NB4 (cell line): ENCODE data around the gene ADAMTSL3.

Experiments
- DNase-seq: peaks from one replicate; pipeline ENCODE4 v3.0.0; 2010; ENCODE audit warnings: low read depth
- H3K4me3 ChIP-seq: one replicate; pipeline ENCODE4 v1.5.1; 2011; ENCODE audit warnings: mild to moderate bottlenecking, low read depth, low read length, moderate library complexity
- CTCF ChIP-seq: IDR thresholded peaks from one replicate; pipeline ENCODE4 v1.5.1; 2012; ENCODE audit warnings: low read depth, low read length
- MAX ChIP-seq: IDR thresholded peaks from 2 replicates; pipeline ENCODE4 v1.6.1; 2011; ENCODE audit warnings: low read depth, low read length
- MYC ChIP-seq: IDR thresholded peaks from 2 replicates; pipeline ENCODE4 v1.6.1; 2011; ENCODE audit warnings: low read depth, low read length
- POLR2A ChIP-seq: IDR thresholded peaks from 2 replicates; pipeline ENCODE4 v1.6.1; 2011; ENCODE audit warnings: mild to moderate bottlenecking; ENCODE audit not compliant: insufficient read length; ENCODE audit errors: extremely low read depth

Gene ADAMTSL3

GRCh38 chr15:83716605-83717004 is 62.7 kb downstream of the ADAMTSL3 start:
- no peak for DNase-seq
- H3K4me3 ChIP-seq = no peak overlapping the region
- no peak for TF ChIP-seq MAX
- no peak for TF ChIP-seq CTCF
- no peak for TF ChIP-seq MYC
- no peak for TF ChIP-seq POLR2A

- H3K4me3 ChIP-seq = no peak overlapping the region
- TF ChIP-seq CTCF = no peak
- TF ChIP-seq POLR2A = no peak
- no peak for TF ChIP-seq MYC
- no peak for TF ChIP-seq MAX
- DNase-seq = no peak
Observed at GRCh38 chr15:83717010-83717409, 63.1 kb downstream of the ADAMTSL3 start.

- no peak for DNase-seq
- TF ChIP-seq CTCF (no peak), MYC (no peak), MAX (no peak), POLR2A (no peak)
- H3K4me3 ChIP-seq = no peak overlapping the region
Observed at GRCh38 chr15:83720468-83720867, 66.5 kb downstream of the ADAMTSL3 start.

- DNase-seq = no peak
- no peak for TF ChIP-seq POLR2A
- no peak for TF ChIP-seq MAX
- TF ChIP-seq CTCF = no peak
- no peak for TF ChIP-seq MYC
Observed at GRCh38 chr15:83721031-83721430, 67.1 kb downstream of the ADAMTSL3 start.

GRCh38 chr15:83721981-83722380 is 68.1 kb downstream of the ADAMTSL3 start:
- H3K4me3 ChIP-seq = no peak overlapping the region
- no peak for DNase-seq
- TF ChIP-seq POLR2A (no peak), CTCF (no peak), MYC (no peak), MAX (no peak)

More at GRCh38 chr15:83721031-83721430, 67.1 kb downstream of the ADAMTSL3 start:
- no peak overlapping the region for H3K4me3 ChIP-seq

- H3K4me3 ChIP-seq = no peak overlapping the region
- TF ChIP-seq MYC (no peak), CTCF (no peak), POLR2A (no peak), MAX (no peak)
- DNase-seq = no peak
Observed at GRCh38 chr15:83723216-83723615, 69.3 kb downstream of the ADAMTSL3 start.
